ENCODE data around the gene AHCYL2. TPM values are rescaled to one million over a fixed set of nuclear protein-coding genes. Genes with fewer than 3 reads are reported as not detected.
"Not testable (repeated sequence)": the region's sequence is repeated elsewhere in the genome, so short reads cannot be mapped to it uniquely, and the experiment has no call there.

The AHCYL2 gene
- total RNA-seq, 2 donors from 2014 or later: 28.3 to 31.4 TPM

DNA sequence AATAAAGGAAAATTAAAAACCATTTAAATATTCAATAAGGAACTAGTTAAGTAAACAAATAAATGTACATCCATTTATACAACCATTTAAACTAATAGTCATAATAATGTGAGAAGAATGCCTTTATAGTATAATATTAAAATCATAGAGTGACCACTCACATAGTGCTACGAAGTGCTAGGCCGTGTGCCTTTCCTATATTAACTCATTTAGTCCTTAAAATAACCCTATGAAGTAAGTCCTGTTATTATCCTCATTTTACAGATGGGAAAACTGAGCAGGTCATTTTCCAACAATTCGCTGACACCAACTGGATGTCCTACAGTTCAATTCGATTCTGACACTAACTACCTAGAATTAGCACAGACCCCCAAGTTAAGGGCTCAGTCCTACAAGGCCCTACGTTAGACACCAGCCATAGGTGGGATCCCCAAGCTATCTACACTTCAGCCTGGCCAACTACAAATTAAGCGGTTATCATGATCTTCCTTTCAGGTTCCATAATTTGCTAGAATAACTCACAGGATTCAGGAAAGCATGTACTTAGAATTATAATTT lies 213.5 kb downstream of the AHCYL2 start:
- Histone ChIP-seq H3K27me3 (replicated peaks; ENCODE audit: insufficient read depth) (no peaks in the 10 kb centered on the region), H3K27ac (no peak overlapping the region), H3K4me3 (no peak overlapping the region), H3K4me1 (ENCODE audit: control insufficient read depth in 1 of 2, low read depth in 2 of 2) (peaks cover 0 to 11% of the 10 kb centered on the region in 2 donors), H3K9me3 (no peaks in the 10 kb centered on the region), H3K36me3 (no peaks in the 10 kb centered on the region)
- no peak for DNase-seq (ENCODE audit: low spot score)
- ATAC-seq (ENCODE audit: insufficient number of reproducible peaks, low FRiP score, low read depth): no peak
- TF ChIP-seq, protein P1, sequence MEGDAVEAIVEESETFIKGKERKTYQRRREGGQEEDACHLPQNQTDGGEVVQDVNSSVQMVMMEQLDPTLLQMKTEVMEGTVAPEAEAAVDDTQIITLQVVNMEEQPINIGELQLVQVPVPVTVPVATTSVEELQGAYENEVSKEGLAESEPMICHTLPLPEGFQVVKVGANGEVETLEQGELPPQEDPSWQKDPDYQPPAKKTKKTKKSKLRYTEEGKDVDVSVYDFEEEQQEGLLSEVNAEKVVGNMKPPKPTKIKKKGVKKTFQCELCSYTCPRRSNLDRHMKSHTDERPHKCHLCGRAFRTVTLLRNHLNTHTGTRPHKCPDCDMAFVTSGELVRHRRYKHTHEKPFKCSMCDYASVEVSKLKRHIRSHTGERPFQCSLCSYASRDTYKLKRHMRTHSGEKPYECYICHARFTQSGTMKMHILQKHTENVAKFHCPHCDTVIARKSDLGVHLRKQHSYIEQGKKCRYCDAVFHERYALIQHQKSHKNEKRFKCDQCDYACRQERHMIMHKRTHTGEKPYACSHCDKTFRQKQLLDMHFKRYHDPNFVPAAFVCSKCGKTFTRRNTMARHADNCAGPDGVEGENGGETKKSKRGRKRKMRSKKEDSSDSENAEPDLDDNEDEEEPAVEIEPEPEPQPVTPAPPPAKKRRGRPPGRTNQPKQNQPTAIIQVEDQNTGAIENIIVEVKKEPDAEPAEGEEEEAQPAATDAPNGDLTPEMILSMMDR (IDR thresholded peaks at IDR 0.05): no peak

DNA sequence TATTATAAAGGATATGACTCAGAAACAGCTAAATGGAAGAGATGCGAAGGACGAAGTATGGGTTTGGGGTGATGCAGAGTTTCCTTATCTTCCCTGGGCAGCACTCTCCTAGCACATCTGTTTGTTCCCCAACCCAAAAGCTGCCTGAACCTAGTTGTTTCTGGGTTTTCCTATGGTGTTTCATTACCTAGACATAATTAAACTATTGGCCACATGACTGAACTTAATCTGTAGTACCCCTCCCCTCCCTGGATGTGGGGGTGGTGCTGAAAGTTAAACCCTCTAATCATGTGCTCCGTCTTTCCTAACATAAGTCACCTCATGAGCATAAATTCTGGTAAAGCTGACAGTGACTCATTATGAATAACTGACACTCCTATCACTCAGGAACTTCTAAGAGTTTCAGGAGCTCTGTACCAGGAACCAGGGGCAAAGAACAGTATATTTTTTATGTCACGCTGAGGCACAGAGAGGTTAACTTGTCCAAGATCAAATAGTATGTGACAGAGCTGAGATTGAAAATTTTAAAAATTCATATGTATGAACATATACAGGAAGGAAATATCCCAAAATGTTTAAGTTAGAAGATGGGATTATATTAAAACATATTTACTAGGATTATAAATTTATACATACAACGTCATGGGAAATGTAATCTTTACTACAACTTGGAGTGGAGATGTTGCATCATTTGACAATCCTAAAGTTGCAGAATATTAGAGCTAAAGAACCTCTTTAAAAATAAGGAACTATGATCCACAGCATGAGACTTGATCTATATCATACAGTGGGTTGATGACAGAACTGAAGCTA lies 214.2 kb downstream of the AHCYL2 start:
- Histone ChIP-seq H3K27me3 (replicated peaks; ENCODE audit: insufficient read depth) (no peaks in the 10 kb centered on the region), H3K9me3 (no peaks in the 10 kb centered on the region), H3K4me1 (ENCODE audit: control insufficient read depth in 1 of 2, low read depth in 2 of 2) (peaks cover 0 to 7% of the 10 kb centered on the region in 2 donors), H3K27ac (no peak overlapping the region), H3K36me3 (no peaks in the 10 kb centered on the region), H3K4me3 (no peak overlapping the region)
- ATAC-seq (ENCODE audit: insufficient number of reproducible peaks, low FRiP score, low read depth): no peak
- TF ChIP-seq, protein P1 (IDR thresholded peaks at IDR 0.05): no peak
- no peak for DNase-seq (ENCODE audit: low spot score)

DNA sequence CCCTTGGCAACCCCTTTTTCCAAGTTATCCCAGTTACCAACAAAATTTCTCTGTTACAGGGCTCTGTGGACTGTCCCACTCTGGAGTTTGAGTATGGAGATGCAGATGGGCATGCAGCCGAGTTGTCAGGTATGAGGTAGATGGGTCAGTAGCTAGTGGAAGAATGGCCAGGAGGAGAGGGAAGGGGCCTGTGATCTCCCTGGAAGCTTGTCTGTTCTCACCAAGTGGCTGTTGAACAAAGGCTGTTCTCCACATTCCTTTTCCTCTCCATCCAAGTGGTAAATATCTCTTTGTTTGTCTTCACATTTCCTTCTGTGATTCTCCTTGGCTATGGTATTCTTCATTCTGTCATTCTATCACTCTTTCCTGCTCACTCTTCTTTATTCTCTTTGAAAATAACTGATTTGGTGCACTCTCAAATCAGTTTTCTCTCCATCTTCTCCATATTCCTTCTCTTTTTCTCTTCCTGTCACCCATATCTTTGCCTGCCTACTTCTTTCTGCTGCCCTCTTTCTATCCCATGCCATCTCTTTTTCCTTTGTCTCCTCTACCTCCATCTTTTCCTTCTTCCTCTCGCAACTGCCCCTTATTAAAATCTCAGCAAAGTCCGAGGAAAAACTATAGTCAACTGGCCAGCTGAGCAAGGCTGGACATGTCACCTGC lies 215.3 kb downstream of the AHCYL2 start:
- DNase-seq (ENCODE audit: low spot score) (no peak), ATAC-seq (ENCODE audit: insufficient number of reproducible peaks, low FRiP score, low read depth) (no peak)
- TF ChIP-seq, protein P1 (IDR thresholded peaks at IDR 0.05): no peak
- Histone ChIP-seq H3K4me3 (no peak overlapping the region), H3K4me1 (ENCODE audit: control insufficient read depth in 1 of 2, low read depth in 2 of 2) (peaks cover 0 to under 1% of the 10 kb centered on the region in 2 donors), H3K27ac (no peak overlapping the region), H3K36me3 (no peaks in the 10 kb centered on the region), H3K9me3 (no peaks in the 10 kb centered on the region), H3K27me3 (replicated peaks; ENCODE audit: insufficient read depth) (no peaks in the 10 kb centered on the region)

DNA sequence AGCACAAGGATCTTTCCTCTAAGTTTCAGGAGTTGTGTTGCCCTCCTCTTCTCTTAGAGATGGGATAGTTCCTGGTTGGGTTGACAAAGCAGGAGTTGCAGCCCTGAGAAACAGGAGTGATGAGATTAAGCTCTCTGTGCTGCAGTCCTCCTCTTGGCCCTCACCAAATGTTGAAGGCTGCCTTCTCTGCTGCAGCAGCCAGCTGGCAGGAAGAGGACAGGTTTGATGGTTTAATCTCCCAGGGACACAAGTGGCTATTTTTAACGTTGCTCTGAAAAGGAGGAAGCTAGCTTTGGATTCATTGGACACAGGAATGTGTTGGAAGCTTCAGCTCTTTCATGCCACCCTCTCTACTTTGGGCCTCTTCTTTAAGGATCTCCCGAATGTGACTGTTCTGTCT lies 218.8 kb downstream of the AHCYL2 start:
- Histone ChIP-seq H3K27ac (no peak overlapping the region), H3K27me3 (replicated peaks; ENCODE audit: insufficient read depth) (no peaks in the 10 kb centered on the region), H3K36me3 (no peaks in the 10 kb centered on the region), H3K4me3 (no peak overlapping the region), H3K4me1 (ENCODE audit: control insufficient read depth in 1 of 2, low read depth in 2 of 2) (no peaks in the 10 kb centered on the region), H3K9me3 (peaks cover 5% of the 10 kb centered on the region)
- ATAC-seq (ENCODE audit: insufficient number of reproducible peaks, low FRiP score, low read depth) (no peak), DNase-seq (ENCODE audit: low spot score) (no peak)
- TF ChIP-seq, protein P1 (IDR thresholded peaks at IDR 0.05): no peak

DNA sequence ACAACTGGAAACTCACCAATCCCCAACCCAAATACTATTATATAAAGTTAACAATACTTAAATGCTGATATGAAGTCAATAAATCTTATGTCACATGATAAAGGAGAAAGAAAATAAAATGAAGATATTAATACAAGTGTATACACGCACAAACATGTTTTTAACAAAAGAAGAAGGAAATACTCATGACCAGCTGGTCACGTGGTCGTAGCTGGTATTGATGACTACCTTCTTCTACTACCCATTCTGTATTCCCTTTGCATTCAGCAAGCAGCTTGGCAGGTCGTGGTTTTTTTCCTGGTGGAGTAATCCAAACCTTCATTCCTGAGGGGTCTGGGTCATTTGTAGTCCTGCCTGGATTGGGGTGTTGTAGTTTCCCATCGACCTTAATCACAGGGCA lies 219.9 kb downstream of the AHCYL2 start:
- not testable (repeated sequence) for ATAC-seq (ENCODE audit: insufficient number of reproducible peaks, low FRiP score, low read depth)

DNA sequence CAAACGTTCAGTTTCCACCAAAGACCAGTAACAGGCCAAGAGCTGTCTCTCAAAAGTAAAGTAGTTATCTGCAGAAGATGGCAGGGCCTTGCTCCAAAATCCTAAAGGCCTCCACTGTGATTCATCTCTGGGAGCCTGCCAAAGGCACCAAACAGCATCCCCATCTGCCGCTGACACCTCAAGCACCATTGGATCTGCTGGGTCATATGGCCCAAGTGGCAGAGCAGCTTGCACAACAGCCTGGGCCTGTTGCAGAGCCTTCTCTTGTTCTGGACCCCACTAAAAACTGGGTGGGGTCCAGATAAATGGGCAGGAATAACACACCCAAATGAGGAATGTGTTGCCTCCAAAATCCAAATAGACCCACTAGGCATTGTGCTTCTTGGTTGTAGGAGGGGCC lies 222.1 kb downstream of the AHCYL2 start:
- H3K9me3 ChIP-seq: peaks cover 12% of the 10 kb centered on the region
- not testable (repeated sequence) for H3K27me3 ChIP-seq (replicated peaks; ENCODE audit: insufficient read depth); DNase-seq (ENCODE audit: low spot score); ATAC-seq (ENCODE audit: insufficient number of reproducible peaks, low FRiP score, low read depth); H3K36me3 ChIP-seq; H3K4me3 ChIP-seq; H3K27ac ChIP-seq; H3K4me1 ChIP-seq (ENCODE audit: control insufficient read depth in 1 of 2, low read depth in 2 of 2)

More for the DNA sequence above, 219.9 kb downstream of the AHCYL2 start:
- DNase-seq (ENCODE audit: low spot score); H3K36me3 ChIP-seq; H3K27ac ChIP-seq; H3K4me1 ChIP-seq (ENCODE audit: control insufficient read depth in 1 of 2, low read depth in 2 of 2); H3K27me3 ChIP-seq (replicated peaks; ENCODE audit: insufficient read depth); H3K4me3 ChIP-seq: not testable (repeated sequence)
- H3K9me3 ChIP-seq: peaks cover 12% of the 10 kb centered on the region

DNA sequence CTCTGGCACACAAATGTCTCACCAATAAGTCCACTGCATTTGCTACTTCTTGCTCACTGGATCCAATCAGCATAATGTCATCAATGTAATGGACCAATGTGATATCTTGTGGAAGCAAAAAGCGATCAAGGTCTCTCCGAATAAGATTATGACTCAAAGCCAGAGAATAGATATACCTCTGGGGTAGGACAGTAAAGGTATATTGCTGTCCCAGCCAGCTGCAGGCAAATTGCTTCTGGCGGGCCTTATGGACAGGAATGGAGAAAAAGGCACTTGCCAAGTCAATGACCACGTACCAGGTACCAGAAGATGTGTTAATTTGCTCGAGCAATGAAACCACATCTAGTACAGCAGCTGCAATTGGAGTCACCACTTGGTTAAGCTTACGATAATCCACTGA lies 222.6 kb downstream of the AHCYL2 start:
- H3K27me3 ChIP-seq (replicated peaks; ENCODE audit: insufficient read depth); H3K36me3 ChIP-seq; H3K4me1 ChIP-seq (ENCODE audit: control insufficient read depth in 1 of 2, low read depth in 2 of 2); DNase-seq (ENCODE audit: low spot score); H3K4me3 ChIP-seq; H3K27ac ChIP-seq; ATAC-seq (ENCODE audit: insufficient number of reproducible peaks, low FRiP score, low read depth): not testable (repeated sequence)
- H3K9me3 ChIP-seq: peaks cover 12% of the 10 kb centered on the region

DNA sequence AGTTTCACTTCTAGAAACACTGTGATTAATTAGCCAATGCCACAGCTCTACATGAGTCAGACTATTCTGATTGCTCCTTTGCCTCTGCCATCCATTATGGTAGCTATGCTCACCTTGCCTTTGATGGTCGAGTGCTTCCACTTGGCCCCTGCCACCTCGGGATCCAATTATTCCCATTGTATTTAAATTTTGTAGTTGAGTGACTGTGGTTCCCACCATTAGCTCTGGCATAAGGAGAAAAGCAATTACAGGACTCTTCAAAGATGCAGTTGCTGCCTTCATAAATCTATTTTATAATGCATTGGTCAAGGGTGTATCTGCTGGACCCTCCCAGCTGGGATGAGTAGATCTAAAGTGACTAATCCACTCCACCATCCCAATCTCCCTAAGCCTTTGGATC lies 223.8 kb downstream of the AHCYL2 start:
- peaks cover 12% of the 10 kb centered on the region for H3K9me3 ChIP-seq
- H3K27me3 ChIP-seq (replicated peaks; ENCODE audit: insufficient read depth); H3K27ac ChIP-seq; H3K36me3 ChIP-seq; H3K4me1 ChIP-seq (ENCODE audit: control insufficient read depth in 1 of 2, low read depth in 2 of 2); H3K4me3 ChIP-seq; DNase-seq (ENCODE audit: low spot score); ATAC-seq (ENCODE audit: insufficient number of reproducible peaks, low FRiP score, low read depth): not testable (repeated sequence)

Measured in thoracic aorta (tissue), 2 donors.